Measurements from ENCODE around the gene DIDO1. TPM values are rescaled to one million over a fixed set of nuclear protein-coding genes. Genes with fewer than 3 reads are reported as not detected.
A peak's percentile ranks its signal among the peaks of the same experiment; 100 is the strongest.

The DIDO1 gene
- total and polyA plus RNA-seq, 2 of the 13 experiments (the other 11 are each of a cell fraction or from before 2014, with no cell fraction given) = 75.0 to 75.1 TPM

GRCh38 chr20:62925076-62925419 is 1.3 kb downstream of the DIDO1 start:
- Histone ChIP-seq H3K9me3 (ENCODE audit: low read length) (no peaks in the 10 kb centered on the region), H4K20me1 (ENCODE audit: insufficient read depth, low read length) (peaks cover 64% of the 10 kb centered on the region), H3K36me3 (replicated peaks in 1 of 2; ENCODE audit: control insufficient read depth in 1 of 2, insufficient read depth in 2 of 2, low read length in 2 of 2) (peaks cover 1 to 15% of the 10 kb centered on the region in 2 experiments; a peak in 2 of 5 replicates), H2AFZ (ENCODE audit: low read length) (no peak overlapping the region), H3K27ac (ENCODE audit: extremely low read length, insufficient read depth, low read length) (peak overlapping the region; percentile 90), H3K4me3 (replicated peaks in 1 of 3; ENCODE audit: insufficient read depth in 1 of 3, low read depth in 2 of 3, low read length in 3 of 3) (peak overlapping the region; percentile 87 to 99 (median 97)), H3K4me2 (ENCODE audit: low read depth, low read length) (peak overlapping the region; percentile 89), H3K79me2 (ENCODE audit: insufficient read depth, low read length) (peaks cover 99% of the 10 kb centered on the region), H3K4me1 (ENCODE audit: insufficient read depth, low read length) (peaks cover 63% of the 10 kb centered on the region), H3K9ac (ENCODE audit: insufficient read depth, low read depth, low read length) (peak overlapping the region; percentile 98), H3K27me3 (ENCODE audit: control insufficient read depth in 1 of 2, insufficient read depth in 2 of 2, low read length in 2 of 2) (peaks cover 0 to 5% of the 10 kb centered on the region in 2 experiments; a peak in 1 of 5 replicates)
- ChIA-PET CTCF (ENCODE audit: low intra/inter-chr PET ratio, low total read pairs) (interaction anchor here (2.0 kb wide), 1 partner anchor 25 kb away, joined by 6 read pairs; no protein-coding TSS in a partner anchor), POLR2A (interaction anchor here (1.3 to 6.4 kb wide), 8 partner anchors 8 to 51 kb away, joined by 3 to 118 read pairs (median 10); partner anchors contain the start of genes GID8 and SLC17A9)
- no peak for DNase-seq (ENCODE audit: low spot score)
- ATAC-seq = no peak
- BruUV-seq (replicated peaks) = no TSS peak
- intact Hi-C loops (cut with micrococcal nuclease; ENCODE audit: unreplicated experiment) = loop anchor here (2.0 kb wide), 1 partner anchor 30 kb away; no protein-coding TSS in a partner anchor
- in situ Hi-C loops (cut with HindIII; ENCODE audit: extremely low pct_ligation_motif_present, low pct_unique_long_range_greater_than_20kb) = no loop called here
- WGBS (ENCODE audit: low lambda C conversion rate) = 0% methylated on average over 4 of the region's 4 CpGs
- FAIRE-seq = no peak
- TF ChIP-seq ZNF138 (CRISPR knock-in tag; IDR thresholded peaks at IDR 0.05; ENCODE audit: low read depth) = no peak
- TF ChIP-seq CAMTA2 (CRISPR knock-in tag; IDR thresholded peaks at IDR 0.05; ENCODE audit: borderline replicate concordance) = no peak
- TF ChIP-seq SNAI1 (CRISPR knock-in tag; IDR thresholded peaks at IDR 0.05; ENCODE audit: borderline replicate concordance) = no peak
- TF ChIP-seq PRDM15 (CRISPR knock-in tag; IDR thresholded peaks at IDR 0.05) = no peak
- TF ChIP-seq HMG20A (CRISPR knock-in tag; IDR thresholded peaks at IDR 0.05; ENCODE audit: borderline replicate concordance) = no peak
- no peak for TF ChIP-seq SCMH1 (CRISPR knock-in tag; IDR thresholded peaks at IDR 0.05; ENCODE audit: borderline replicate concordance)
- TF ChIP-seq ZBED4 (CRISPR knock-in tag; IDR thresholded peaks at IDR 0.05; ENCODE audit: borderline replicate concordance) = no peak
- TF ChIP-seq MNT (IDR thresholded peaks at IDR 0.05) = no peak
- no peak for TF ChIP-seq NR3C1 (CRISPR knock-in tag; IDR thresholded peaks at IDR 0.05)

Measured in HepG2 (cell line).